ENCODE data around the gene ZP4. TPM values are rescaled to one million over a fixed set of nuclear protein-coding genes. Genes with fewer than 3 reads are reported as not detected.

The ZP4 gene
- total RNA-seq, 1 experiment from 2014 or later, result not detected

DNA sequence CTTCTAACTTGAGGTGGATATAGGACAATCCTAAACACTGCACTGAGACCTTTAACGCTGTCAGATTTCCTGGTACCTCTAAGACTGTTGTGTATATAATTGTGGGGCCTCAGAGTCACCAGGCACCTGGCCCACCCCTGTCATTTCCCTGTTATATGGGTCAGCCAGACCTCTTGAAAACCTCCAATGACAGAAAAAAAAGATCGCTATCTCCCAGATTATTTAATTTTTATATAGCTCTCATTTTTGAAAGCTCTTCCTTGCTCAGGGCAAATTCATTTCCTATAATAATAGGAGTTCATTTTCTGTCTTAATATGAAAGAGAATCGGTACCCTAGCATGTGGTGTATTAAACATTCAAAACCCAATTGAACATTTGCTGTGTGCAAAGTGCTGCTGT, 56.7 kb downstream of the ZP4 start:
- Histone ChIP-seq H3K4me2 (ENCODE audit: low read depth, low read length, poor library complexity, severe bottlenecking) (no peak overlapping the region), H3K27ac (ENCODE audit: low read length) (no peak overlapping the region), H3K79me2 (ENCODE audit: low read length) (no peaks in the 10 kb centered on the region), H3K9me2 (replicated peaks; ENCODE audit: insufficient read depth, low read length) (no peaks in the 10 kb centered on the region), H3K27me3 (ENCODE audit: low read length) (no peaks in the 10 kb centered on the region), H3K4me1 (ENCODE audit: low read length) (no peaks in the 10 kb centered on the region), H3K9me3 (ENCODE audit: low read length) (no peaks in the 10 kb centered on the region), H3K4me3 (ENCODE audit: low read length) (no peak overlapping the region), H3K36me3 (ENCODE audit: insufficient read depth, low read length) (no peaks in the 10 kb centered on the region), H3K9ac (ENCODE audit: low read length) (no peak overlapping the region), H2AFZ (ENCODE audit: low read length) (no peak overlapping the region), H4K20me1 (ENCODE audit: insufficient read depth, low read depth, low read length) (no peaks in the 10 kb centered on the region)
- DNase-seq, result no peak

- no peak overlapping the region for H3K9ac ChIP-seq (ENCODE audit: low read length)
- DNase-seq, result no peak
- no peaks in the 10 kb centered on the region for H3K36me3 ChIP-seq (ENCODE audit: insufficient read depth, low read length)
- H3K4me2 ChIP-seq (ENCODE audit: low read depth, low read length, poor library complexity, severe bottlenecking), result no peak overlapping the region
- no peak overlapping the region for H3K27ac ChIP-seq (ENCODE audit: low read length)
- H3K9me2 ChIP-seq (replicated peaks; ENCODE audit: insufficient read depth, low read length), result no peaks in the 10 kb centered on the region
- H3K4me3 ChIP-seq (ENCODE audit: low read length), result no peak overlapping the region
- no peaks in the 10 kb centered on the region for H3K4me1 ChIP-seq (ENCODE audit: low read length)
- no peak overlapping the region for H2AFZ ChIP-seq (ENCODE audit: low read length)
- H3K27me3 ChIP-seq (ENCODE audit: low read length), result no peaks in the 10 kb centered on the region
- no peaks in the 10 kb centered on the region for H3K9me3 ChIP-seq (ENCODE audit: low read length)
- H3K79me2 ChIP-seq (ENCODE audit: low read length), result no peaks in the 10 kb centered on the region
- H4K20me1 ChIP-seq (ENCODE audit: insufficient read depth, low read depth, low read length), result no peaks in the 10 kb centered on the region
Measured at GRCh38 chr1:237832858-237833257, 57.9 kb downstream of the ZP4 start.

All from Karpas-422 (cell line).